WERI-Rb-1 (cell line): ENCODE measurements around the gene ZCCHC4.
"Not testable (repeated sequence)": the region's sequence is repeated elsewhere in the genome, so short reads cannot be mapped to it uniquely, and the experiment has no call there.

Experiments used
- DNase-seq: peaks from one replicate; pipeline ENCODE4 v3.0.0-alpha.2; 2020
- H3K27ac ChIP-seq: fragments of 250-450 bp; sonication (Bioruptor Pico); 2 replicates; pipeline ENCODE4 v1.5.1; 2020; ENCODE audit warnings: mild to moderate bottlenecking, moderate library complexity
- H3K27me3 ChIP-seq: fragments of 250-450 bp; sonication (Bioruptor Pico); 2 replicates; pipeline ENCODE4 v1.5.1; 2021; ENCODE audit warnings: mild to moderate bottlenecking, low read depth, moderate library complexity; ENCODE audit not compliant: insufficient read depth, severe bottlenecking
- H3K36me3 ChIP-seq: fragments of 250-450 bp; sonication (Bioruptor Pico); 2 replicates; pipeline ENCODE4 v1.5.1; 2020; ENCODE audit warnings: mild to moderate bottlenecking, moderate library complexity
- H3K4me3 ChIP-seq: 2 replicates; pipeline ENCODE4 v1.5.1; 2011; ENCODE audit warnings: low read depth, mild to moderate bottlenecking, control low read depth, low read length
- H3K9me3 ChIP-seq: fragments of 250-450 bp; sonication (Bioruptor Pico); 2 replicates; pipeline ENCODE4 v1.5.1; 2021; ENCODE audit warnings: mild to moderate bottlenecking, moderate library complexity; ENCODE audit not compliant: severe bottlenecking
- TF ChIP-seq, protein P1 (sequence below): IDR thresholded peaks from 2 replicates; pipeline ENCODE4 v1.5.1; 2011; ENCODE audit warnings: low read depth, mild to moderate bottlenecking, control low read depth, inconsistent platforms, low read length

ZCCHC4 gene

DNA sequence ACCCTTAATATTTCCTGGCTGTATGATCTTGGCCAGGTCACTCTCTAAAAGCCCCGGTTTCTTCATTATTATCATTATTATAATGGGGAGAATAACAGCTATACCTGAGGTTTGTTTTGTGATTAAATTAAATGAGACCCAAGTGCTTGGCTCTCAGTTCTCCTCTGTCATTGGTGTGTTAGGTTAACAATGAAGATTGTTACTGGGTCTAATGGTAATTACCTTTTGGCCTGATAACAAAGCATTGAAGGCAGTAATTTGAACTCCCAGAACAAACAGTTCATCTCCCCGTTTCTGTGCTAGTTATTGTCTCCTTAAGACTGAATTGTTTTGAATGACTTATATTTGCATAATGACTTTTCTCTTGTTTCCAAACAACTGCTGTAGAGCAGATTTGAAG, 57.7 kb downstream of the ZCCHC4 start:
- DNase-seq, result no peak
- no peaks in the 10 kb centered on the region for H3K36me3 ChIP-seq

DNA sequence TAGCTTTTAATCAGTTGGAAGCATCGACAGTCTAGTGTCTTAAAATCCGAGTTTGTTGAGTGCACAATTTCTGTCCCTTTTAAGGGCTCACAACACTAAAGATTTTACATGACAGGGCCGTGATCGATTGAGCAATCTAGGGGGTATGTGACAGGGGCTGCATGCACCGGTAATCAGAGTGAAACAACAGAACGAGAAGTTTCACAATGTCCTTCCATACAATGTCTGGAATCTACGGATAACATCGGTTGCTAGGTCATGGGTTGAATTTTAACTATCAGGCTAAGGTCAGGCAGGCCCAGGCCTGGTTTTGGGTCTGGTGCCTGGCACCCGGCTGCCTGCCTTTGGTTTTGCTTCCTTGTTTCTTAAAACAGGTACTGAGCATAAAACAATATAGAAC, 60.0 kb downstream of the ZCCHC4 start:
- H3K27ac ChIP-seq, DNase-seq, H3K9me3 ChIP-seq, H3K27me3 ChIP-seq, H3K36me3 ChIP-seq, H3K4me3 ChIP-seq: not testable (repeated sequence)

More for the DNA sequence above, 57.7 kb downstream of the ZCCHC4 start:
- no peaks in the 10 kb centered on the region for H3K27me3 ChIP-seq
- no peak overlapping the region for H3K4me3 ChIP-seq
- TF ChIP-seq, protein P1, sequence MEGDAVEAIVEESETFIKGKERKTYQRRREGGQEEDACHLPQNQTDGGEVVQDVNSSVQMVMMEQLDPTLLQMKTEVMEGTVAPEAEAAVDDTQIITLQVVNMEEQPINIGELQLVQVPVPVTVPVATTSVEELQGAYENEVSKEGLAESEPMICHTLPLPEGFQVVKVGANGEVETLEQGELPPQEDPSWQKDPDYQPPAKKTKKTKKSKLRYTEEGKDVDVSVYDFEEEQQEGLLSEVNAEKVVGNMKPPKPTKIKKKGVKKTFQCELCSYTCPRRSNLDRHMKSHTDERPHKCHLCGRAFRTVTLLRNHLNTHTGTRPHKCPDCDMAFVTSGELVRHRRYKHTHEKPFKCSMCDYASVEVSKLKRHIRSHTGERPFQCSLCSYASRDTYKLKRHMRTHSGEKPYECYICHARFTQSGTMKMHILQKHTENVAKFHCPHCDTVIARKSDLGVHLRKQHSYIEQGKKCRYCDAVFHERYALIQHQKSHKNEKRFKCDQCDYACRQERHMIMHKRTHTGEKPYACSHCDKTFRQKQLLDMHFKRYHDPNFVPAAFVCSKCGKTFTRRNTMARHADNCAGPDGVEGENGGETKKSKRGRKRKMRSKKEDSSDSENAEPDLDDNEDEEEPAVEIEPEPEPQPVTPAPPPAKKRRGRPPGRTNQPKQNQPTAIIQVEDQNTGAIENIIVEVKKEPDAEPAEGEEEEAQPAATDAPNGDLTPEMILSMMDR, result no peak
- no peak overlapping the region for H3K27ac ChIP-seq
- no peaks in the 10 kb centered on the region for H3K9me3 ChIP-seq

DNA sequence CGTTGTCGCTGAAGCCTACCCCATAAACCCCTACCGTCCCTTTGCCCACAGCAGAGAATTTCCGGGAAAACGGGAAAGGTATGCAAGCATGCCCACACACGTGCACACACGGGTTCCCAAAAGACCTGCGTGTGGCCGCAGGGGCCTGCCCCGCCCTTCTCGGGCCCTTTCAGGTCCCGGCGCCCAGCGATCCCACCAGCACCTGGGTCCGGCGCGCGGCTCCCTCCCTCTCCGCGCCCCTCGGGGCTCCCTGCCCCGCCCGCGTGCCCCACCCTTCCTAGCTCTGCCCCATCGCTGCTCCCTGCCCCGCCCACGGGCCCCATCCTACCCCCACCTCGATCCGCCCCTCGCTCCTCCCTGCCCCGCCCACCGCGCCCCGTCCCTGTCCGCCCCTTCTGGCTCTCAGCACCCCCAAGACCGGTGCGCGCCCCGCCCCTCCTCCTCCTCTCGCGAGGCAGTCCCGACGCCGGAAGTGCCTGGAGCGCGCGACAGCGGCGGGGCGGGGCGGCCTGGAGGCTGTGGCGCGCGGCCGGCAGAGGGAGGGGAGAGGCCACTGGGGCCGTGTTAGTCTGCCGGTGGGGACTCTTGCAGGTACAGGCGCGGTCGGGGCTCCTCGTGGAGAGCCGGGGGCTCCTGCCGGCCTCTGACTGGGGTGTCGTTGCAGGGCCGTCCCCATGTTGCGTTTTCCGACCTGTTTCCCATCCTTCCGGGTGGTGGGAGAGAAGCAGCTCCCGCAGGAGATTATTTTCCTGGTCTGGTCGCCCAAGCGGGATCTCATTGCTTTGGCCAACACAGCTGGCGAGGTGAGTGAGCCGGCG, 64.4 kb downstream of the ZCCHC4 start, which contains the start of gene ANAPC4:
TSS of gene ANAPC4 (plus strand) at position 510 of the 818 bp plus-strand sequence. CDS start at position 675, 165 bp downstream.
- H3K27me3 ChIP-seq, result no peaks in the 10 kb centered on the region
- peak within 1 kb of the TSS; percentile 85 for H3K27ac ChIP-seq
- peak; percentile 99 for DNase-seq

DNA sequence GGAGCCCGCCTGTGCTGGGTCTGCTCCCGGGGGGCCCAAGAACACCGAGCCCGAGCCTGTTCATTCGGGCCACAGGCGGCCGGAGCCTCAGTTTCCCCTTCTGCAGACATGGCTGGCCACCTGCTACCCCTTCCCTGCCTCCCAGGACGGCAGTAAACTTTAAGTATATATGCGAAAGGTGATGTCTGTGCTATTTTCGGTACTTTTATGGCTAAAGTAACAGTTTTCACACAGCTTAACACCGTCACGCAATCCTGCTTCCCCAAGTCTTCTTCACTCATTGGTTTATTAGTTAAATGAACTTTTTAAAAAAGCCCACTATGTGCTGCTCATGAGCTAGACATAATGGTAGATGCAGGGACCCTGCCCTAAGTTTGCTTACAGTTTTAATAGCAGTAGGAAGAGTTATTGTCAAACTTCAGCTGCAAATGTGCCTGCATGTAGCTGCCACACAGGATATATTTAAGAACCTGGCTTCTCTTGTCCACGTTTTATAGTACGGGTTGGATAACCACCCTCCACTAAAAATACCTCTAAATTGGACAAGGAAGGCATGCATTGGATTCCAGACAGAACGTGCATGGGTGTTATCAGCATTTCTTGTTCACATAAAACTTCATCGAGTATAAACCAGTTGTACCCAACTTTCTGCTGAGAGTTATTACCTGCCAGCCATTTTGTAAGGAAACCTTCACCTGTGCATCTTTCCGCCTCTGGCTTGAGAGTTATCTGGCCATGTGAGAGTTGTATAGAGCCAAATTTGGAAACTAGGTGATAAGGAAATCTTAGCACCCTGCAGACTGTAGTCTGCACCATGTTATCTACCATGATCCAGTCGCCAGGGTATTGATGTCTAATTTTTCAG, 65.2 kb downstream of the ZCCHC4 start:
- H3K27ac ChIP-seq, result peak overlapping the region; percentile 85

More for the DNA sequence above, 64.4 kb downstream of the ZCCHC4 start, which contains the start of gene ANAPC4:
- Histone ChIP-seq H3K4me3 (peak within 1 kb of the TSS; percentile 89), H3K9me3 (no peaks in the 10 kb centered on the region), H3K36me3 (peaks cover 8% of the 10 kb centered on the region)
- TF ChIP-seq, protein P1, result no peak

DNA sequence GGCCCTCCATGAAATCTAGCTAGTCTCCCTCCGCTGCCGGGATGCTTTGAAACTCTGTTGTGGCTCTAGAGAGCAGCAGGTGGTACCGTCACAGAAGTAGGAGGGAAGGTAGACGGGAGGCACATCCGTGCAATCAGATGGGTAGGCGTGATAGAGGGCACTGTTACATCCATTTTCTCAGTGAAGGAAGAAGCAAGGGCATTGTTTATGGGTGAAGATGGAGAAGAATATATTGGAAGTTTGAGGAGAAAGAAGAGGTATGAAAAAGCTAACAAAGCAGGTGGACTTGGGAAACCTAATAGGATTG, 65.8 kb downstream of the ZCCHC4 start:
- peaks cover 13% of the 10 kb centered on the region for H3K36me3 ChIP-seq
- no peaks in the 10 kb centered on the region for H3K9me3 ChIP-seq
- TF ChIP-seq, protein P1, result no peak
- H3K27ac ChIP-seq, result no peak overlapping the region
- no peaks in the 10 kb centered on the region for H3K27me3 ChIP-seq
- H3K4me3 ChIP-seq, result no peak overlapping the region; the same call in 1 of the 2 replicates
- no peak for DNase-seq

More for the DNA sequence above, 65.2 kb downstream of the ZCCHC4 start:
- H3K9me3 ChIP-seq, result no peaks in the 10 kb centered on the region
- H3K4me3 ChIP-seq, result peak overlapping the region; percentile 89
- H3K27me3 ChIP-seq, result no peaks in the 10 kb centered on the region
- DNase-seq, result no peak
- TF ChIP-seq, protein P1, result no peak
- peaks cover 9% of the 10 kb centered on the region for H3K36me3 ChIP-seq

DNA sequence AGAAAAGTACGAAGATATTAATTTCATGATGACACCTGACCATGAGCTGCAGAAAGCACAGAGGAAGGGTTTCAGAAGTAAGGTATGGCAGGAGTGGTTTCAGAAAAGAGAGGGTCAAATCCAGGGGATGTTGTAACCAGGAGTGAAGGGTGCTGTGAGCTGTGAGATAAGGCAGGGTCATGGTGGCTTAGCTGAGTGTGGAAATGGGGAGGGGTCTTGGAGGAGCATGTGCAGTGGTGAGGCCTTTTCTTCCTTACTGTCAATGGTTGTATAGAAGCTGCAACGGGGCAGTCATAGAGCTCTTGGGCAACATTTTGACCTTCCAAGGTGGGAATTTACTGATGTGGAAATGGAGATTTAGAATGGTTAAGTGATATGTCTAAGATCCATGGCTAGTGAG, 67.0 kb downstream of the ZCCHC4 start:
- no peak overlapping the region for H3K4me3 ChIP-seq
- no peak overlapping the region for H3K27ac ChIP-seq
- no peak for DNase-seq
- peaks cover 23% of the 10 kb centered on the region for H3K36me3 ChIP-seq
- H3K27me3 ChIP-seq, result no peaks in the 10 kb centered on the region
- TF ChIP-seq, protein P1, result no peak
- no peaks in the 10 kb centered on the region for H3K9me3 ChIP-seq
